Nasal cavity respiratory epithelium epithelial cell of viscerocranial mucosa (primary cell): Measurements from ENCODE around the gene DNAJC1. TPM values are rescaled to one million over a fixed set of nuclear protein-coding genes. Genes with fewer than 3 reads are reported as not detected.

Source experiments
- total RNA-seq: library from RNA; depleted of rRNA; stranded (reverse); fragments of >200 nt; gene quantifications from 2 replicates; pipeline ENCODE4 v1.2.3, GENCODE V29; 2014

Gene DNAJC1
- total RNA-seq = 66.8 and 123 TPM in 2 replicates

DNA sequence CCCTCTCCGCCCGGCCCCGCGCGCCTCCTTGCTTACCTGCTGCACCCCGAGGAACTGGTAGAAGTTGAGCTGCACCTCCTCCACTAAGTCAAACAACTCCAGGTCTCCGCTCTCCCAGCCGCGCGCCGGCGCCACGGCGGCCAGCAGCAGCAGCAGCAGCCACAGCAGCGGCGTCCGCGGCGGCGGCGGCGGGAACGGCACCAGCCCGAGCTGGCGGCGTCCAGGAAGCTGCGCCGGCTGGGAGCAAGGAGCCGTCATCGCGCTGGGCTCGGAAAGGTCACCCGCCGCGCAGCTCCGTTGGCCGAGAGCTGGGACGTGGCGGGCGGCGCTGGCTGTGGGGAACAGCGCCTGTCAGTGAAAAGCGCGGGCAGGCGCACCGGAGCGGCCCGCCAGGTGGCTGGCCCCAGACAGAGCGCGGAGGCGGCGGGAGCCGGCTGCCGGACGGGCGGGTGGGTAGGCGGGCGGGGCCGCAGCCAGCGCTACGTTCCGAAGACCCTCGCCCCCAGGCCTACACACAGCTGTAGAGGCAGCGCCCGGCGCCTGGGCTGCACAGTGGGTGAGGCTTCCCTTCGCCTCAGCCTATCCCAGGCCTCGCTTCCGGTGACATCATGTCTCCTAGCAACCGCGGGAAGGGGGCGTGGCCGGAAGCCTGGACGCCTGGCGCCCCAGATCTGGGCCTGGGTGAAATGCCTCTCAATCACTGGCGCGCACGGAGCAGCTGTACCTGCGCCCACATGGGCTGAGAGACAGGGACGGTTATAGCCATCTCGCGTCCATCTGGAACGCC, at the start of gene DNAJC1:
TSS of gene DNAJC1 (minus strand) at position 554 of the 787 bp plus-strand sequence. CDS start at position 258, 296 bp downstream.

Other genes starting within 250 kb of the DNAJC1 start
- gene EBLN1, start 214.3 kb upstream of the DNAJC1 start, total RNA-seq = not detected in 2 replicates